Endothelial cell of umbilical vein (primary cell): ENCODE measurements around the gene DVL1. TPM values are rescaled to one million over a fixed set of nuclear protein-coding genes. Genes with fewer than 3 reads are reported as not detected.

Source experiments
- BruUV-seq: library from RNA; stranded (reverse); fragments of 400-500 nt; replicated peaks from 2 replicates; lab custom pipeline; 2021; lab: Mats Ljungman, UMichigan
- CTCF ChIA-PET: fragments of 300-600, 350-600 bp; sonication (Branson Sonifier 250); formaldehyde crosslinking; loops from one replicate; lab custom pipeline; 2021; ENCODE audit warnings: antibody characterized with exemption, inconsistent platforms; lab: Charles Lee
- POLR2A ChIA-PET: fragments of 300-600, 350-600 bp; sonication (Branson Sonifier 250); formaldehyde crosslinking; loops from one replicate; lab custom pipeline; 2021; ENCODE audit warnings: antibody characterized with exemption, inconsistent platforms; lab: Charles Lee
- DNase-seq: peaks from one replicate; pipeline ENCODE4 v3.0.0-alpha.2; 2011; ENCODE audit warnings: low read depth, low spot score
- FAIRE-seq: peaks from 2 replicates; lab custom pipeline; 2011; peaks lifted over from hg19 to GRCh38; lab: Jason Lieb, UNC
- H2AFZ ChIP-seq: 2 replicates; pipeline ENCODE4 v1.6.0; 2012; ENCODE audit warnings: low read depth, low read length, control low read depth, inconsistent platforms
- H3K27ac ChIP-seq: 2 replicates; pipeline ENCODE4 v1.5.1; 2011; ENCODE audit warnings: low read depth, mild to moderate bottlenecking, control low read depth, low read length, moderate library complexity; ENCODE audit not compliant: insufficient read depth
- H3K27me3 ChIP-seq, 2 experiments: 2 replicates each; pipeline versions ENCODE4 v1.6.0 to v1.6.1; 2011; ENCODE audit warnings: low read length in 2 of 2, mixed read lengths in 1 of 2; ENCODE audit not compliant: control insufficient read depth in 2 of 2, insufficient read depth in 2 of 2
- H3K36me3 ChIP-seq, 2 experiments: 2 replicates in 1 of 2; 3 replicates in 1 of 2; pipeline ENCODE4 v1.5.1; 2011; ENCODE audit warnings: low read length in 2 of 2, mild to moderate bottlenecking in 1 of 2, moderate library complexity in 1 of 2; ENCODE audit not compliant: control insufficient read depth in 2 of 2, insufficient read depth in 2 of 2; ENCODE audit errors: extremely low read depth in 1 of 2
- H3K4me1 ChIP-seq: 3 replicates; pipeline ENCODE4 v1.5.1; 2011; ENCODE audit warnings: mild to moderate bottlenecking, low read length; ENCODE audit not compliant: control insufficient read depth, insufficient read depth; ENCODE audit errors: extremely low read depth
- H3K4me2 ChIP-seq: 2 replicates; pipeline ENCODE4 v1.6.1; 2011; ENCODE audit warnings: low read length, control low read depth, mixed read lengths; ENCODE audit not compliant: insufficient read depth
- H3K4me3 ChIP-seq, 3 experiments: fragments of 200-600 bp in 1 of 3; sonication (generic), shearing (Covaris generic) in 1 of 3; replicated peaks in 1 of 3; 2 replicates each; pipeline ENCODE4 v1.5.1; 2011 to 2016; ENCODE audit warnings: control low read depth in 3 of 3, low read length in 3 of 3, mild to moderate bottlenecking in 2 of 3, inconsistent platforms in 1 of 3, low read depth in 1 of 3, moderate library complexity in 1 of 3; ENCODE audit not compliant: insufficient read depth in 1 of 3
- H3K79me2 ChIP-seq: 2 replicates; pipeline ENCODE4 v1.6.0; 2012; ENCODE audit warnings: low read length, inconsistent platforms; ENCODE audit not compliant: control insufficient read depth, insufficient read depth
- H3K9ac ChIP-seq: replicated peaks from 2 replicates; pipeline ENCODE3; 2011; ENCODE audit warnings: low read length, control low read depth; ENCODE audit not compliant: insufficient read depth; ENCODE audit errors: extremely low read depth
- H3K9me1 ChIP-seq: replicated peaks from 3 replicates; pipeline ENCODE4 v1.6.0; 2011; ENCODE audit warnings: mild to moderate bottlenecking, low read length; ENCODE audit not compliant: control insufficient read depth, insufficient read depth; ENCODE audit errors: extremely low read depth
- H3K9me3 ChIP-seq: replicated peaks from 2 replicates; pipeline ENCODE4 v1.5.1; 2012; ENCODE audit warnings: low read length, inconsistent platforms; ENCODE audit not compliant: control insufficient read depth, insufficient read depth
- H4K20me1 ChIP-seq: replicated peaks from 2 replicates; pipeline ENCODE3; 2011; ENCODE audit warnings: mild to moderate bottlenecking, low read length; ENCODE audit not compliant: control insufficient read depth, insufficient read depth; ENCODE audit errors: extremely low read depth
- EZH2 ChIP-seq: IDR thresholded peaks from 2 replicates; pipeline ENCODE4 v1.6.1; 2012; ENCODE audit warnings: borderline replicate concordance, low read depth, mild to moderate bottlenecking, moderate library complexity, low read length, inconsistent platforms; ENCODE audit not compliant: severe bottlenecking
- FOS ChIP-seq: IDR thresholded peaks from 2 replicates; pipeline ENCODE4 v1.6.1; 2011; ENCODE audit warnings: mild to moderate bottlenecking, low read length, moderate library complexity, borderline replicate concordance; ENCODE audit not compliant: insufficient read depth
- GATA2 ChIP-seq: IDR thresholded peaks from 2 replicates; pipeline ENCODE4 v1.7.0; 2011; ENCODE audit warnings: low read depth, mild to moderate bottlenecking, moderate library complexity, mixed read lengths, low read length; ENCODE audit not compliant: insufficient read length, insufficient read depth
- JUN ChIP-seq: IDR thresholded peaks from 2 replicates; pipeline ENCODE4 v1.6.1; 2011; ENCODE audit warnings: borderline replicate concordance, low read depth; ENCODE audit not compliant: insufficient read length, insufficient read depth
- MYC ChIP-seq: IDR thresholded peaks from one replicate; pipeline ENCODE4 v1.6.1; 2011; ENCODE audit warnings: mild to moderate bottlenecking, low read depth, low read length
- POLR2A ChIP-seq: IDR thresholded peaks from 2 replicates; pipeline ENCODE4 v1.6.1; 2012; ENCODE audit warnings: low read depth, mild to moderate bottlenecking, control low read depth, low read length
- POLR2AphosphoS5 ChIP-seq: IDR thresholded peaks from 2 replicates; pipeline ENCODE4 v1.6.1; 2012; ENCODE audit warnings: low read depth, mild to moderate bottlenecking, control low read depth, low read length, moderate library complexity; ENCODE audit not compliant: insufficient read depth
- dilution Hi-C: fragments of 300-500 bp; cut with MboI; formaldehyde crosslinking; loops from one replicate; pipeline ENCODE4 v1.15.0; 2019; ENCODE audit warnings: low sequenced_read_pairs; ENCODE audit not compliant: extremely low pct_ligation_motif_present
- intact Hi-C: fragments of 100-400 bp; cut with micrococcal nuclease; formaldehyde crosslinking; loops from one replicate; pipeline ENCODE4 v1.10.0; 2022
- polyA plus RNA-seq, 4 experiments: library from polyadenylated mRNA; depleted of rRNA in 3 of 4; stranded (reverse) in 3 of 4; unstranded in 1 of 4; fragments of >200 nt; gene quantifications; 2 replicates each; pipeline versions ENCODE4 v1.2.1 to v1.2.3, GENCODE V29; 2011 to 2012; ENCODE audit warnings: missing spikeins in 1 of 4
- total RNA-seq: library from RNA; stranded (reverse); gene quantifications from 2 replicates; pipeline ENCODE4 v1.2.3, GENCODE V29; 2021
- TF ChIP-seq, protein P1 (sequence below), 2 donors: IDR thresholded peaks; 1 replicate in 1 of 2; 2 replicates in 1 of 2; pipeline ENCODE4 v1.5.1; 2011; ENCODE audit warnings: low read length in 2 of 2, mild to moderate bottlenecking in 2 of 2, moderate library complexity in 2 of 2, control low read depth in 1 of 2, inconsistent platforms in 1 of 2, low read depth in 1 of 2; ENCODE audit not compliant: insufficient read depth in 1 of 2; ENCODE audit errors: extremely low read depth in 1 of 2
- TF ChIP-seq, protein P2 (sequence below): IDR thresholded peaks from 2 replicates; pipeline ENCODE4 v1.6.1; 2011; ENCODE audit not compliant: insufficient read depth, insufficient read length

The DVL1 gene
- total and polyA plus RNA-seq, 2 donors (not counting 3 experiments of a cell fraction or from before 2014, with no cell fraction given), result 26.8 to 36.5 TPM

DNA sequence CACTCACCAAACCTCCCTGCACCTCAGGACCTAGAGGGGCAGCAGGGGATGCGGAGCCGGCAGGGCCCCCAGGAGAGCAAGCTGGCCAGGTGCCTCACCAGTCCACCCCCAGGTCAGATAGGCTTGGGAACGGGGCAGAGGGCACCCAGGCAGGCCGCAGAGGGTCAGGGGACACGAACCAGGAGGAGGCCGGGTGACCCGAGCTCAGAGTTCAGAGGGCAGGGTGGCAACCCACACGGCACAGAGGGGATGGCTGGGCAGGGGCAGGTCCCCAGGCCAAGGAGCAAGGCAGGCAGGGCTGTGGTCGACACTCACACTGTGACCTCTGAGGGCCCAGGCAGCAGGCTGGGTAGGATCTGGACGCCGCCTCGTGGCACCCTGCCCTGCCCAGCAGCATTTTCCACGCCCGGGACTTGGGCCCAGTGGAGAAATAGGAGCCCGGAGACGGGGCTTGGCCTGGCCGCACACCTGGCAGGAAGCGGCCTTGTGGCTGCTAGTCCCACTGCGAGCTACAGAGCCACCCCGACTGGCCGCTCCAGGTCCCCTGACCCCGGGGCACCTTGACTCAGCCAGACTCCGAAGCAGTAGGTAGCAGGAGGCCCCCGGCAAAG, 5.3 kb downstream of the DVL1 start:
- POLR2A ChIA-PET, result no interaction called here
- CTCF ChIA-PET, result no interaction called here
- no peak for FAIRE-seq
- dilution Hi-C loops (no loop called here), intact Hi-C loops (no loop called here)
- Histone ChIP-seq H3K4me3 (no peak overlapping the region), H3K9me1 (no peaks in the 10 kb centered on the region), H3K27ac (no peak overlapping the region), H3K4me1 (peaks cover 10% of the 10 kb centered on the region), H3K4me2 (no peak overlapping the region), H3K27me3 (no peaks in the 10 kb centered on the region), H3K9ac (no peak overlapping the region), H3K79me2 (peaks cover 33% of the 10 kb centered on the region), H3K36me3 (peaks cover 0 to 12% of the 10 kb centered on the region in 2 experiments), H2AFZ (no peak overlapping the region), H3K9me3 (no peaks in the 10 kb centered on the region), H4K20me1 (no peaks in the 10 kb centered on the region)
- BruUV-seq, result no TSS peak
- DNase-seq, result no peak
- TF ChIP-seq FOS, result no peak
- TF ChIP-seq POLR2AphosphoS5, result no peak
- no peak for TF ChIP-seq JUN
- TF ChIP-seq EZH2, result no peak
- no peak for TF ChIP-seq GATA2
- no peak for TF ChIP-seq POLR2A
- TF ChIP-seq, protein P1, sequence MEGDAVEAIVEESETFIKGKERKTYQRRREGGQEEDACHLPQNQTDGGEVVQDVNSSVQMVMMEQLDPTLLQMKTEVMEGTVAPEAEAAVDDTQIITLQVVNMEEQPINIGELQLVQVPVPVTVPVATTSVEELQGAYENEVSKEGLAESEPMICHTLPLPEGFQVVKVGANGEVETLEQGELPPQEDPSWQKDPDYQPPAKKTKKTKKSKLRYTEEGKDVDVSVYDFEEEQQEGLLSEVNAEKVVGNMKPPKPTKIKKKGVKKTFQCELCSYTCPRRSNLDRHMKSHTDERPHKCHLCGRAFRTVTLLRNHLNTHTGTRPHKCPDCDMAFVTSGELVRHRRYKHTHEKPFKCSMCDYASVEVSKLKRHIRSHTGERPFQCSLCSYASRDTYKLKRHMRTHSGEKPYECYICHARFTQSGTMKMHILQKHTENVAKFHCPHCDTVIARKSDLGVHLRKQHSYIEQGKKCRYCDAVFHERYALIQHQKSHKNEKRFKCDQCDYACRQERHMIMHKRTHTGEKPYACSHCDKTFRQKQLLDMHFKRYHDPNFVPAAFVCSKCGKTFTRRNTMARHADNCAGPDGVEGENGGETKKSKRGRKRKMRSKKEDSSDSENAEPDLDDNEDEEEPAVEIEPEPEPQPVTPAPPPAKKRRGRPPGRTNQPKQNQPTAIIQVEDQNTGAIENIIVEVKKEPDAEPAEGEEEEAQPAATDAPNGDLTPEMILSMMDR (IDR thresholded peaks at IDR 0.05; ENCODE audit: extremely low read depth in 1 of 2, insufficient read depth in 1 of 2, low read depth in 1 of 2, low read length in 2 of 2), result no peak
- no peak for TF ChIP-seq MYC
- TF ChIP-seq, protein P2, sequence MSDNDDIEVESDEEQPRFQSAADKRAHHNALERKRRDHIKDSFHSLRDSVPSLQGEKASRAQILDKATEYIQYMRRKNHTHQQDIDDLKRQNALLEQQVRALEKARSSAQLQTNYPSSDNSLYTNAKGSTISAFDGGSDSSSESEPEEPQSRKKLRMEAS, result no peak
